Stimulated activated naive CD8-positive, alpha-beta T cell treated with anti-CD3 and anti-CD28 coated beads, Interleukin-15, Interleukin-2, amounts not matched to agents 100 U/mL and 50 U/mL, for 24 hours (primary cell): ENCODE data around the gene LRP1B.

Experiments used
- ATAC-seq: fragments of 150-1000 bp; cut with Tn5 transposase; one replicate; pipeline ENCODE4 v1.10.0; 2021
- DNase-seq: peaks from one replicate; pipeline ENCODE4 v3.0.0; 2021

Gene LRP1B

GRCh38 chr2:140892436-140892835 lies 1238.4 kb downstream of the LRP1B start:
- DNase-seq = no peak
- no peak for ATAC-seq

DNA sequence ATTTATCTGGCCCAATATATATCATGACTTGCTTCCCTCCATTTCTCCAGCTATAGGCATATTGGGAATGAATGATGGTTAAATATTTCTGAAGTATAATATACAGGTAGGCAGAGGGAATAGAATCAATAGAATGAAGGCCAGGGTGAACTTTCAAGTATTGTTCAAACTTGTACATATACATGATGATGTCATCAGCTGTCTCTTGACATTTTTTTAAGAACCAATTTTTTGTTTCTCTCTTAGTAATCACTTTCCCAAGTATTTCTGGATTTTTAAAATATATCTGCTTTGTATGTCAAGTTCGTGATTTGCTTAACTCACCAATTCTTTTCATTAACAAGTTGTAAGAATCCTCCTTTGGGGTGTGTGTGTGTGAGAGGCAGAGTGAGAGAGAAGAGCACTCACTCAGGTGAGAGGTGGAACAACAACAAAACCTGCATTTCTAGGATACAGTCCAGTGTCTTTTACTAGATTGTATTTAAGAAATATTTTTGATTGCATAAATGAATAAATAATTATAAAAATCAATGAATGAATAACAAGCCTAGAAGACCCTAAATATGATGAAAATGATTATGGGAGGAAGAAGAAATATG lies 1239.1 kb downstream of the LRP1B start:
- ATAC-seq (no peak), DNase-seq (no peak)

DNA sequence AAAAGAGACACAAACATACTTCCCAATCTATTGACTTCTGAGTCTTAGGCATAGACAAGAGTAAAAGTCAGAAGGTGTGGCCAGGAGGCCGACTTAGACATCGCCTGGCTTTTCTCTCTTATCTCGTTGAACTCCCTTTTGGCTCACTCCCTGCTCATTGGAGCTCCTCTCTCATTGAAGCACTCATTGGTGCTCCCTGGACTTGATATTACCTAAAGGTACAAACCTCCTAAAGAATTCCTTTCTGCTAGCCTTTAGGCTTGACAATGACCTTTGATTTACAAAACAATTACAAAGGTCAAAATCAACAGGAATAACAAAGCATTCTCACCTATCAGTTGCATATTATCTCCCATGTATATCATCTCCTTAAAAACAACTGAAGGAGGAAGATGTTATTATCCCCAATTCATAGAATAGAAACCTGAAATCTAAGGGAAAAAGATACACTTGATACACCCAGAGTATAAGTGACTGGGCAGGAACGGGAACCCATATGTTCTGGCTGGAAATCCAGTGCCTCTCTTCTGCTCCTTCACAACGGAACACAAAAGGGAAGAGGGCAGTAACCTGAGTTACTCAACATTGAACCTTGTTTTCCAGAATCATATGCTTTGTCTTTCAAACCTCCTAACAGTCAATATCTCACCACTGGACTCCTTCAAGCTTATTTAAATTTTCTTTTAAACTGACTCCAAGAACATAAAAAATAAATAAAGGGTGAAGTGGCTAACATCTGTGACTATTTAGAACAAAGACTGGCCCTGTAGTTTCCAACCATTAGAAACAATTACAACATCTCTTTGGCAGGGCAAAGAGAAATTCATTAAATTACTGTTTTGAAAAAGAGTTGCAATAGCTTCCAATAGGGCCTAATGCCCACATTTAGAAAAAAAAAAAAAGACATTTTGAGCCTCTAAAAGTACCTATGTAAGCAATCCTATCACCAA lies 1247.9 kb downstream of the LRP1B start:
- ATAC-seq (no peak), DNase-seq (no peak)

GRCh38 chr2:140880573-140880972 lies 1250.2 kb downstream of the LRP1B start:
- no peak for ATAC-seq
- DNase-seq = no peak

GRCh38 chr2:140876015-140876414 lies 1254.8 kb downstream of the LRP1B start:
- no peak for DNase-seq
- ATAC-seq = no peak

DNA sequence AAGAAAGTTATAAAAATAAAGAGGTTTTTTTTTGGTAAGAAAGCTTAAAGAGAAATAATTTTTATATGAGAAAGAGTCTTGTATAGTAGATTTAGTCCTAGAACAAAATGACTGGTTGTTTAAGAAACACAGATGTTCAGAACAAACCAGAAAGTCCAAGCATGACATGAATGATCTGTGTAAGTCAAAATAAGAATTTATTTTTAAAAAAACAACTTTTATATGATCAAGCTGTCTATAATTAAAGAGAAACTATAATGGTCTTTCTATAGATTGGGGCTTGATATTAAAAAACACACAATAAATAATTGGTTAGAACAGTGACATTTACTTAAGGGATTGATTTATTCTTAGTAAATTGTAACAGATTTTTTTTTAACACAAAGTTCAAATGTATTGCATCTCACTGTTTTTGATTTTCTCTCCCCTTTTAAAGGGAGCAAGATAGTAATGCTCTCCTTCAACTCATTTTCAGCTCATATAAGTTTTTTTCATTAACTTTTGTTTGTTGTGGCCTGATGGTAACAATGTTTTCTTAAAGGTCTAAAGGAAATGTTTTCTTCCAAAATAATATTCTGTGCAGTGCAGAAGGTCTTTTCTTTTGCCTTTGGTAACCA lies 1256.8 kb downstream of the LRP1B start:
- ATAC-seq = no peak

DNA sequence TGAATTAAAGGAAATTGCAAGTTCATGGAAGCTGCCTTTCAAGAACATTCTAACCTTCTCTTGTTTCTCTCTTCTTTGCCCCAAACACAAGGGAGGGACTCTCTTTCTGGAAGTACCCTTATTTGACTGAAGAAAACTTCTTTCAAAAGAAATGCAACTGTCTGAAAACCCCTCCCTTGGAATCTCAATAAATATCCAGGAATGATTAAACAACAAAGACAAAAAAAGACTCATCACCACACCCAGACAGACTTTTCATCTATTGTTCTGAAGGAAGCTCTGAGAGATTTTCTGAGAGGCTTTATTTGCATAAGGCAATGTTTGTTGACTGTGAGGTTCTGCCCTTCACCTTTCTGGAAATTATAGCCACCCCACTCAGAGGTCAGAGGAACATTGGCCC lies 1260.9 kb downstream of the LRP1B start:
- DNase-seq (no peak), ATAC-seq (no peak)

More for the DNA sequence above, 1256.8 kb downstream of the LRP1B start:
- DNase-seq = no peak

GRCh38 chr2:140869107-140869506 lies 1261.7 kb downstream of the LRP1B start:
- ATAC-seq = no peak
- DNase-seq = no peak

DNA sequence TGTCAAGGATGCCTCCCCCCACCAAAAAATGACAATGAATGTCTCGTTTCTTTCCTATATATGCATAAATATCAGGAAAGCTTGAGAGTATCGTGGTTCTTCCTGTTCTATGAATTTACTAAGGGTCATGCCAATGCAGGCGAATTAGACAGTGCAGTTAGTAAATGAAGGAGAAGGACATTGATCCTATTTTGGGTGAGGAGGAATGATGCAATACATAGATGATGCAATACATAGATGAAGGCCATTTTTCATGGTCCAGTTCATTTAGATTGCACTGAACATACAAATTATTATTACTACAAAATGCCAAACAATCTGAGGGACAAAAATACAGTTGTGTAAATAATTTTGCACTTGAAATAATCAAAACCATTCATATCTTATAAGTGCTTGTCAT lies 1265.0 kb downstream of the LRP1B start:
- ATAC-seq = no peak

GRCh38 chr2:140863713-140864112 lies 1267.1 kb downstream of the LRP1B start:
- DNase-seq = no peak
- ATAC-seq = no peak

More for the DNA sequence above, 1265.0 kb downstream of the LRP1B start:
- no peak for DNase-seq

- no peak for ATAC-seq
- DNase-seq = no peak
Observed at GRCh38 chr2:140862181-140862580, 1268.6 kb downstream of the LRP1B start.

- DNase-seq (no peak), ATAC-seq (no peak)
Observed at GRCh38 chr2:140861666-140862065, 1269.2 kb downstream of the LRP1B start.

GRCh38 chr2:140855471-140855870 lies 1275.3 kb downstream of the LRP1B start:
- no peak for DNase-seq

DNA sequence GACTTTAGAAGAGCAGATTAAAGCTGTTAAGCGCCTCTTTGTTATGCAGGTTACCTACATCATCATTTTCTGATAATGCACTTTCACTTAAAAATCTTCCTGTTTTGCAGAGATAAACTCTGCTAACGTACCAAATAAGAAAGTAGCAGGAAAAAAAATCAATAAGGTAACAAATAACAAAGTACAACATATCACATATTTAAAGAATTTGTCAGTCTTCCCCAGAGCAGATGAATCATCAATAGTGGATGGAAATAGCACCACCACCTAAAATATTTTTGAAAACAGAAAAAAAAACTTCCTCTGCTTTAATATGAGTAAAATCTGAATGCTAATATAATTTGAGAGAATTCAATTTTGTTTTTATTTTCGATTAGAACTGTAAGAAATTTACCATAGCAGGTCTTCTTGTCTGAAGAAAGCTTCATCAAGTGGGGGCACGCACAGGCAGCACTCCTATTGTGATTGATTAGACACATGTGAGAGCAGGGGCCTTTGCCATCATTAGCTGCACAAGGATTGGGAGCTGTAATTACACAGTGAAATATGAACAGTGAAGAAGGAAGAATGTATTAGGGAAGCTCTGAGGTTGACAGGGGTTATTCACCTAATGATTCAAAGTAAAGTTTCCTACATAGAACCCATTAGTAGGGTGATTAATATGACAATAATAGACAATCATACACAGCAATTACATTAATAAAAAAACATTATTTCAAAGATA lies 1279.4 kb downstream of the LRP1B start:
- DNase-seq (no peak), ATAC-seq (no peak)

More at GRCh38 chr2:140855471-140855870, 1275.3 kb downstream of the LRP1B start:
- ATAC-seq = no peak

DNA sequence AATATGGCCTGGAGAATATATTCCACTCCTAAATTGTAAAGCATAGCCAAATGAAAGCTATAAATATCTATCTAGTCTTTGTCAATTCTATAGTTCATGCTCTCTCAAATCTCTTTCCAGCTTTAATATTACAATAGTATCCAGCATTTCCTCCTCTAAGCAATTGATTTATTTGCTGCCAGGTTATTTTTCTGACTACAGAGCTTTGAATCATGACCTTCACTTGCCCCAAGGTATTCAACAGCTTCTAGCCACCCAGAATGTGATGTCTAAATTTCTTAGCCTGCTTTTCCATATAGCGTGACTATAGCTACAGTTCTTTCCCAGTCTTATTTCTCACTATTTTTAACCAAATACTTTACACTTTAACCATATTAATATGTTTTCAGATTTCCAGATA lies 1287.6 kb downstream of the LRP1B start:
- ATAC-seq = no peak

DNA sequence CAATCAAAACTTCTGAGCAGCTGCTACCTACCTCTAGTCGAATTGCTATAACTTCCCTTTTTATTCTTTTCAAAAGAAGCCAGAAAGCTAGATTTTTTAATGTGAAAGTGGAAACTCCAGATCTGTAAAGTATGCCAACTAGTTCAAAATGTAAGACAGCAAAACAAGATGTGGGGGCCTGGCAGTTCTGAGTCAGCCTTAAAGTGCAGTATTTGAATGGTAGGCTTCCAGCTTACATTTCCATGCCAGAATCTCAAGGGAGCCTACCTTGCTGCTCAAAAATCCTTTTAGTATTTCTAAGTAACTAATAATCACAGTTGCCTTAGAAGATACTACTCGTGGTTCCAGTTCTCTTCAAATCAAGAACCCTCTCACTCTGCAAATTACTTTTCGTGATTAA lies 1288.7 kb downstream of the LRP1B start:
- no peak for DNase-seq
- ATAC-seq = no peak

More for the DNA sequence above, 1287.6 kb downstream of the LRP1B start:
- no peak for DNase-seq

GRCh38 chr2:140841141-140841540 lies 1289.7 kb downstream of the LRP1B start:
- ATAC-seq (no peak), DNase-seq (no peak)

DNA sequence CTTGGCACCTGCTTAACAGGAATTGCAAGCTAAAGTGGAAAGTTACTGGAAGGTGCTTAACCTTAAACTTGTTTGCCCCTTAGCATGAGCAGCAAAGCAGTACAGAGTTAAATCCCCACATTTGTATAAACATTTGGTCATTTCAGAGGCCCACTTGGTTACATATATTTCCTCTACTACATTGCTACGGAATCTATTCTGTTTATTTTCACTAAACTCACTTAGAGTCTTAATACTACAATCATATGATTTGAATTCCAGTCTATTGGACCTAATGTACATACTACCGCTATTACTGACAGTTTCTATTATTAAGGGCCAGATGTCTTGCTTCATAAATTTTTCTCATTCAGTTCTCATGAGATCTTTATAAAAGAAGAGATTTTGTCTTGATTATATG lies 1294.0 kb downstream of the LRP1B start:
- DNase-seq (no peak), ATAC-seq (no peak)

DNA sequence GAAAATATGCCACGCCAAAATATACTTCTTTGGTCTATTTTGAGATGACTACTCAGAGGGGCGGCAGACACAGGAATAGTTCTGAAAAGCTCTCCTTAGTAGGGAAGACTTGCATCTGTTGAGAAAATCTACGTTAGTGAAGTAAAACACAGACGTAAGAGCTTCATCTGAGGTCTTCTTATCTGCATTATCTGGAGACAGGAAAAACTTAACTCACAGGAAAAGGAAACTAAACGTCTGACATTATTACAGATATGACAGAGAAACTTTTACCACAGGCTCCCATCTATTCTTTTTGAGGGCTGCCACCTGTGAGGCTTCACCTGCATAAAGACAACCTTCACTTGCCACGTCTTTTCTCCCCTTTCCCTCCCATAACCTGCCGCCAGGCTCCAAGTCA lies 1295.7 kb downstream of the LRP1B start:
- ATAC-seq = no peak

DNA sequence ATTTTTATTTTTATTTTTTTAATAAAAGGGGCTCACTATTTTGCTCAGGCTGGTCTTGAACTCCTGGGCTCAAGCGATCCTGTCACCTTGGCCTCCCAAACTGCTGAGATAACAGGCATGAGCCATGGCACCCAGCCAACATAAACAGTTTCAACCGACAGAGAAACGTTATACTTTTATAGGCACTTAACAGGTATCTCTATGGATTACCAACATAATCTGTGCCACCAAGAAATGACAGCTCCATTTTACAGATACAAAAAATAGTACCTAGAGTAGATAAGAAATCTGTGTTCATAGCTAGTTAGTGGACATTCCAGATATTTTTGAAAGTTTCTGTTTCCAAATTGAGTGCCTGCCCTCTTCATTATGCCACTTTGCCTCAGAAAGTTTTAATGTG lies 1316.7 kb downstream of the LRP1B start:
- DNase-seq (no peak), ATAC-seq (no peak)

More for the DNA sequence above, 1295.7 kb downstream of the LRP1B start:
- no peak for DNase-seq

DNA sequence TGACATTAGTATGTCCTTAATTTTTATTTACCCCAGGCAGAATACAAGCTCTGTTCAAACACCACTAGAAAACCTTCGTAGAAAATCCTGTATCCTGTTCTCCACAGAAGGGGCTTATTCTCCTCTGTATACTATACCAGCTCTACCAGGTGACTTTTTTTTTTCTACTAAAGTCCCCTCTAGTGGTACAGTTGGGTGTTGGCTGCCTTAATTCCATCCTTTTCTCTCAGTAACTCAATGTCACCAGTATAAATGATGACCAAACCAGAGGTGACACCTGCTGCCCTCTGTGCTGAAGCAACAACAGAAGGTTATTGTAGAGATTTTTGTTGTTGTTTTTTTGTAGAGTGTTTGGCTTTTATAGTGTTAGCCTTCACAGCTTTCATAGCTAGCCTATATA lies 1322.0 kb downstream of the LRP1B start:
- ATAC-seq = no peak
- DNase-seq = no peak

DNA sequence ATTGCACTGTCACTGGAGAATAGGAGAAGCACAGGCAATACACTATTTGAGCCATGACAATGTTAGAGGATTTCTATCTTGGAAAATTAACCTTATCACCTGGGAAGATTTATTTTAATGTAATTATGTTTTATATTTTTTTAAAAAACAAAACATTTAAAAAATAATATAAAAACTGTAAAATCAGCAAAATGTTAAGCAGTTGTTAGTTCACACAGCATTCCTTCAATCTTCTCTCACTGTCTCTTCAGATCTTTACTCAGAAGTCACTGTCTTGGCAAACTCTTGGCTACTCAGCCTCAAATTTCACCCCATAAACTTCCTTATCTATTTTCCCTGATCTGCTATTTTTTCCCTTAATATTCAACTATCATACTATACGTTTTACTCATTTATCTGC lies 1322.6 kb downstream of the LRP1B start:
- DNase-seq = no peak
- ATAC-seq = no peak
